GM23248 (cell line): ENCODE results near the gene RXFP4.

Experiments used
- EZH2 ChIP-seq: fragments of 200-600 bp; sonication (generic); IDR thresholded peaks from 2 replicates; pipeline ENCODE4 v1.6.1; 2018; ENCODE audit warnings: antibody characterized with exemption, mild to moderate bottlenecking; ENCODE audit not compliant: insufficient read depth, poor library complexity, severe bottlenecking
- EZH2phosphoT487 ChIP-seq: fragments of 200-600 bp; sonication (generic); IDR thresholded peaks from 2 replicates; pipeline ENCODE4 v1.6.1; 2018; ENCODE audit warnings: antibody characterized with exemption, moderate library complexity, mild to moderate bottlenecking, low read depth; ENCODE audit not compliant: insufficient read depth

DNA sequence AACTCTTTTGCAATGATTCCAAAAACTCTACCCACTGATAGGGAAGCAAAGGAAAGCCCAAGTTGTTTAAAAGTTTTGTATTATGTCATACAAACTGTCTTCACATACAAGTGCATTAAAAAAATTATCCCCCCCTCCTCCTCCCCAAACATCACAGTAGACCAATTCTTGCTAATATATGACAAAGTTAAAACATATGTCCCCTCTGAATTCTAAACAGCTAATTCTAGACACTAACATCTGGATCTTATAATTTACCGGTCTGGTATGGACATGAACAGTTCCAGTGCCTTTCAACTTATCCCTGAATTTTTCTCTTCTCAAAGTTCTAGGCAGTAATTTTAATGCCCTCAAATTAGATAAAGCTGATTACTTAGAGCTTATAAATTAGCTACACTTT, 43.7 kb upstream of the RXFP4 start:
- TF ChIP-seq EZH2 (no peak), EZH2phosphoT487 (no peak)
